ENCODE data around the gene CNNM3. TPM values are rescaled to one million over a fixed set of nuclear protein-coding genes. Genes with fewer than 3 reads are reported as not detected.

CNNM3 gene
- total RNA-seq, 6 experiments from 2014 or later = 11.5 to 37.6 (median 21.6) TPM

DNA sequence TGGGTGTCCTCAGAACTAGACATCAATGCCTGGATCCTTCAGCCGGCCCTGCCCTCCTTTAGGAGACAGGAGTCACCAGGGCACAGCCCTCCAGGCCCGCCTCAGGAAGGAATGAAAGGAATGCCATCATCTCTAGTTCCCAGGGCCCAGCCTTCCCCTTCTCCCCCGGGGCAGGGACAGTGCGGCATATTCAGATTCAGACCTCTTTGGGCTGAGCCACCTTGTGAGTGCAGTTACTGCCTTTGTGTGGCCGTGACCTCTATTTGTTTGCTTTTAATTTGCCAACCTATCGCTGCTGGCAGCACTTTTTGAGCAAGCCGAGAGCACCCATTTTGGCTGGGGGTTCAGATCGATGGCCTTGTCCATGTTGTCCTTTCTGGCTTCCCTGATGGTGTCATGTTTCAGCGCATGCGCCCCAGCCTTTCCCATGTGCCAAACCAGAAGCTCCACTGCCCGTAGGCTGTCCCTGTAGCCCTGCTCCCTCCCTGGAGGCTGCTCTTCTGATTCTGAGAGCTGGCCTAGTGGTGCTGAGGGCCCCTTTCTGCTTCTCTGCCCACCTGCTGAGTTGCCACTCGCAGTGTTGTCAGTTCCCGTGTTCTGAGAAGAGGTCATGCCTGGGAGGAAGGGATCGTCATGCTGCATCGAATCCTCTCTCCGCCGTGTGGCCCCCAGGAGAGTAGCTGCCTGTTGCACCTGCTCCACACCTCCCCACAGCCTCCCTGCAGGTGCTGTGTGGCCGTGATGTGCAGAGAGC, 16.9 kb downstream of the CNNM3 start:
- Histone ChIP-seq H3K36me3 (peaks cover 0 to 44% (median 20%) of the 10 kb centered on the region in 4 donors), H3K4me3 (no peak overlapping the region), H3K9me3 (no peaks in the 10 kb centered on the region), H3K27ac (peak overlapping the region; percentile 28 to 71 (median 39)), H3K27me3 (no peaks in the 10 kb centered on the region), H3K4me1 (peaks cover 0 to 49% (median 19%) of the 10 kb centered on the region in 4 donors)
- 20% methylated on average over 16 of the region's 18 CpGs for WGBS (ENCODE audit: insufficient coverage, low coverage, low lambda C conversion rate, missing lambda C conversion rate)
- peak; percentile 90 to 98 (median 95) for DNase-seq
- intact Hi-C loops (cut with DNase I) = no loop called here
- TF ChIP-seq POLR2A (IDR thresholded peaks at IDR 0.05) = no peak
- TF ChIP-seq CTCF (IDR thresholded peaks at IDR 0.05) = no peak
- peak; percentile 86 to 92 (median 92) for ATAC-seq

DNA sequence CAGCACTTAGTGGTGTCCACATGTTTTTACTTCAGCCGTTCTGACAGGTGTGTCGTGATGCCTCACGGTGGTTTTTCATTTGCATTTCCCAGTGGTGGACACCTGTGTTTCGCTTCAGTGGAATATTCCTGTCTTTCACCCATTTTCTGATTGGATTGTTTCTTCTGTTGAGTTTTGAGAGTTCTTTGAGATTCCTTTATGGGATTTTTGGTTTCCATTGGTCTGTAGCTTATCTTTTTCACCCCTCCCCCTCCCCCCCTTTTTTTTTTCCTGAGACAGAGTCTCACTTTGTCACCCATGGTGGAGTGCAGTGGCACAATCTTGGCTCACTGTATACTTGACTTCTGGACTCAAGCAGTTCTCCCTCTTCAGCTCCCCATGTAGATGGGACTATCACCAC, 19.8 kb downstream of the CNNM3 start:
- peaks cover 0 to 34% (median 18%) of the 10 kb centered on the region in 4 donors for H3K4me1 ChIP-seq
- TF ChIP-seq CTCF (IDR thresholded peaks at IDR 0.05) (no peak), POLR2A (IDR thresholded peaks at IDR 0.05) (no peak)
- H3K36me3 ChIP-seq = peaks cover 0 to 17% (median 6%) of the 10 kb centered on the region in 4 donors
- WGBS (ENCODE audit: insufficient coverage, low coverage, low lambda C conversion rate, missing lambda C conversion rate) = 77% methylated on average over 4 of the region's 4 CpGs
- no peaks in the 10 kb centered on the region for H3K27me3 ChIP-seq
- no peak overlapping the region for H3K27ac ChIP-seq
- no peak overlapping the region for H3K4me3 ChIP-seq
- H3K9me3 ChIP-seq = no peaks in the 10 kb centered on the region
- ATAC-seq (no peak), DNase-seq (no peak)
- intact Hi-C loops (cut with DNase I) = no loop called here

DNA sequence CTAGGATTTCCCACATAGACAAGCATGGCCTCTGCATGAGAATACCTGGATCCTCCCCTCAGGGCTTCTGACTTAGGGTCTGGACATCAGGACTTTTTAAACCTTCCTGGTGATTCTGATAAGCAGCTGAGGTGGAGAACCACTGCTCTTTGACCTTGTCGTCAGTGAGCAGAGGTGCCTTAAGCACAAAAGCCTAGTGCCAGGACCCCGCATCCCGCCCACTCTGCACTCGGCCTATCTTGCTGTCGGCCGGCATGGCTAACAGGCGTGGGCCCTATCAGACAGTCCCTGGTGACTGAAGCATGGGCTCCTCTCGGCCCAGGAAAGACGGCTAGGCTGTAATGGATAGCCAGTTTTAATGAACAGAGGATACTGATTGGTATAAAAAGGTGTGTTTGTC, 21.5 kb downstream of the CNNM3 start:
- Histone ChIP-seq H3K36me3 (peaks cover 0 to 10% (median 4%) of the 10 kb centered on the region in 4 donors), H3K27ac (no peak overlapping the region), H3K27me3 (no peaks in the 10 kb centered on the region), H3K9me3 (no peaks in the 10 kb centered on the region), H3K4me3 (no peak overlapping the region), H3K4me1 (peaks cover 0 to 17% (median 6%) of the 10 kb centered on the region in 4 donors)
- TF ChIP-seq CTCF (IDR thresholded peaks at IDR 0.05) = no peak
- TF ChIP-seq POLR2A (IDR thresholded peaks at IDR 0.05) = no peak
- no peak for ATAC-seq
- no peak for DNase-seq
- 100% methylated on average over 1 of the region's 9 CpGs for WGBS (ENCODE audit: insufficient coverage, low coverage, low lambda C conversion rate, missing lambda C conversion rate)
- intact Hi-C loops (cut with DNase I) = no loop called here

GRCh38 chr2:96838345-96839292, 22.6 kb downstream of the CNNM3 start:
- no peak overlapping the region for H3K4me3 ChIP-seq
- peaks cover 0 to 8% (median 2%) of the 10 kb centered on the region in 4 donors for H3K4me1 ChIP-seq
- no peak overlapping the region for H3K27ac ChIP-seq
- no peaks in the 10 kb centered on the region for H3K27me3 ChIP-seq
- TF ChIP-seq CTCF (IDR thresholded peaks at IDR 0.05) (no peak), POLR2A (IDR thresholded peaks at IDR 0.05) (no peak)
- WGBS (ENCODE audit: insufficient coverage, low coverage, low lambda C conversion rate, missing lambda C conversion rate) = no CpG with 5 or more reads among the region's 23 CpGs
- intact Hi-C loops (cut with DNase I) = no loop called here
- H3K36me3 ChIP-seq = peaks cover 0 to 10% (median 3%) of the 10 kb centered on the region in 4 donors
- peak in 1 of 4 donors; percentile 3 for ATAC-seq
- no peaks in the 10 kb centered on the region for H3K9me3 ChIP-seq
- DNase-seq = peak in 1 of 3 donors; percentile 43
